Neuronal stem cell (in vitro differentiated cells): ENCODE results near the gene PGAP6.

Experiments used
- DNase-seq: peaks from one replicate; pipeline ENCODE4 v3.0.0-alpha.2; 2013; ENCODE audit warnings: low spot score
- H2AFZ ChIP-seq: one replicate; pipeline ENCODE4 v1.6.1; 2013; ENCODE audit warnings: mild to moderate bottlenecking, low read length, inconsistent platforms
- H2AK5ac ChIP-seq: 2 replicates; pipeline ENCODE4 v1.6.1; 2013; ENCODE audit warnings: low read depth, mild to moderate bottlenecking, inconsistent platforms, low read length, moderate library complexity, mixed read lengths
- H2BK120ac ChIP-seq: 2 replicates; pipeline ENCODE4 v1.6.1; 2013; ENCODE audit warnings: low read depth, mild to moderate bottlenecking, inconsistent platforms, low read length, moderate library complexity, mixed read lengths
- H2BK12ac ChIP-seq: one replicate; pipeline ENCODE4 v1.6.1; 2013; ENCODE audit warnings: low read length, inconsistent platforms
- H2BK15ac ChIP-seq: 2 replicates; pipeline ENCODE4 v1.6.1; 2013; ENCODE audit warnings: mild to moderate bottlenecking, low read length, inconsistent platforms, mixed read lengths
- H2BK5ac ChIP-seq: one replicate; pipeline ENCODE4 v1.6.1; 2013; ENCODE audit warnings: inconsistent platforms, mild to moderate bottlenecking, low read length, moderate library complexity
- H3K14ac ChIP-seq: one replicate; pipeline ENCODE4 v1.6.1; 2013; ENCODE audit warnings: low read length, inconsistent platforms
- H3K18ac ChIP-seq: 2 replicates; pipeline ENCODE4 v1.6.1; 2013; ENCODE audit warnings: low read length, inconsistent platforms
- H3K23ac ChIP-seq: 2 replicates; pipeline ENCODE4 v1.6.1; 2013; ENCODE audit warnings: low read depth, mild to moderate bottlenecking, mixed read lengths, low read length, inconsistent platforms; ENCODE audit not compliant: poor library complexity
- H3K27ac ChIP-seq: replicated peaks from 3 replicates; pipeline ENCODE4 v1.5.1; 2013; ENCODE audit warnings: low read length, inconsistent platforms
- H3K27me3 ChIP-seq, 3 experiments: 2 replicates each; pipeline ENCODE4 v1.6.1; 2013; ENCODE audit warnings: low read length in 3 of 3, mild to moderate bottlenecking in 2 of 3, inconsistent platforms in 1 of 3, low read depth in 1 of 3, mixed read lengths in 1 of 3, moderate library complexity in 1 of 3; ENCODE audit not compliant: control insufficient read depth in 3 of 3, insufficient read depth in 3 of 3
- H3K36me3 ChIP-seq, 2 donors: replicated peaks in 1 of 2; 2 replicates each; pipeline ENCODE4 v1.6.1; 2013; ENCODE audit warnings: low read length in 2 of 2; ENCODE audit not compliant: control insufficient read depth in 2 of 2, insufficient read depth in 2 of 2
- H3K4ac ChIP-seq: 2 replicates; pipeline ENCODE4 v1.6.1; 2013; ENCODE audit warnings: inconsistent platforms, mild to moderate bottlenecking, low read length, moderate library complexity
- H3K4me1 ChIP-seq, 2 donors: 1 replicate in 1 of 2; 2 replicates in 1 of 2; pipeline ENCODE4 v1.6.1; 2013; ENCODE audit warnings: low read length in 2 of 2, low read depth in 1 of 2; ENCODE audit not compliant: control insufficient read depth in 2 of 2, insufficient read depth in 1 of 2
- H3K4me2 ChIP-seq: one replicate; pipeline ENCODE4 v1.6.1; 2013; ENCODE audit warnings: mild to moderate bottlenecking, low read length, inconsistent platforms; ENCODE audit not compliant: insufficient read depth, poor library complexity, severe bottlenecking
- H3K4me3 ChIP-seq, 2 donors: 2 replicates each; pipeline ENCODE4 v1.5.1; 2013; ENCODE audit warnings: low read length in 2 of 2, mild to moderate bottlenecking in 2 of 2, inconsistent platforms in 1 of 2, moderate library complexity in 1 of 2
- H3K79me1 ChIP-seq: one replicate; pipeline ENCODE4 v1.6.1; 2013; ENCODE audit warnings: low read depth, mild to moderate bottlenecking, inconsistent platforms, low read length, moderate library complexity
- H3K9ac ChIP-seq: one replicate; pipeline ENCODE4 v1.6.1; 2013; ENCODE audit warnings: mild to moderate bottlenecking, low read depth, low read length, inconsistent platforms; ENCODE audit not compliant: poor library complexity
- H3K9me3 ChIP-seq, 2 donors: replicated peaks in 1 of 2; 2 replicates each; pipeline versions ENCODE3 to v1.6.1; 2013; ENCODE audit warnings: low read length in 2 of 2, mild to moderate bottlenecking in 2 of 2, inconsistent platforms in 1 of 2, low read depth in 1 of 2, mixed read lengths in 1 of 2, moderate library complexity in 1 of 2; ENCODE audit not compliant: control insufficient read depth in 2 of 2, insufficient read depth in 1 of 2
- H4K8ac ChIP-seq: one replicate; pipeline ENCODE4 v1.6.1; 2013; ENCODE audit warnings: low read depth, mild to moderate bottlenecking, inconsistent platforms, low read length, moderate library complexity
- H4K91ac ChIP-seq: one replicate; pipeline ENCODE4 v1.6.1; 2013; ENCODE audit warnings: low read length, low read depth, mild to moderate bottlenecking, inconsistent platforms; ENCODE audit not compliant: poor library complexity
- WGBS, 2 donors: extraction: QIAGEN DNeasy Blood & Tissue Kit; methylation state at CpG; one replicate each; pipeline ENCODE4 v1.1.7; 2013; ENCODE audit warnings: missing lambda C conversion rate in 2 of 2, mixed read lengths in 1 of 2; ENCODE audit not compliant: insufficient read length in 2 of 2, insufficient replicate concordance in 1 of 2; ENCODE audit errors: extremely low coverage in 2 of 2; 5-methylcytosine and 5-hydroxymethylcytosine counted together

Gene PGAP6

DNA sequence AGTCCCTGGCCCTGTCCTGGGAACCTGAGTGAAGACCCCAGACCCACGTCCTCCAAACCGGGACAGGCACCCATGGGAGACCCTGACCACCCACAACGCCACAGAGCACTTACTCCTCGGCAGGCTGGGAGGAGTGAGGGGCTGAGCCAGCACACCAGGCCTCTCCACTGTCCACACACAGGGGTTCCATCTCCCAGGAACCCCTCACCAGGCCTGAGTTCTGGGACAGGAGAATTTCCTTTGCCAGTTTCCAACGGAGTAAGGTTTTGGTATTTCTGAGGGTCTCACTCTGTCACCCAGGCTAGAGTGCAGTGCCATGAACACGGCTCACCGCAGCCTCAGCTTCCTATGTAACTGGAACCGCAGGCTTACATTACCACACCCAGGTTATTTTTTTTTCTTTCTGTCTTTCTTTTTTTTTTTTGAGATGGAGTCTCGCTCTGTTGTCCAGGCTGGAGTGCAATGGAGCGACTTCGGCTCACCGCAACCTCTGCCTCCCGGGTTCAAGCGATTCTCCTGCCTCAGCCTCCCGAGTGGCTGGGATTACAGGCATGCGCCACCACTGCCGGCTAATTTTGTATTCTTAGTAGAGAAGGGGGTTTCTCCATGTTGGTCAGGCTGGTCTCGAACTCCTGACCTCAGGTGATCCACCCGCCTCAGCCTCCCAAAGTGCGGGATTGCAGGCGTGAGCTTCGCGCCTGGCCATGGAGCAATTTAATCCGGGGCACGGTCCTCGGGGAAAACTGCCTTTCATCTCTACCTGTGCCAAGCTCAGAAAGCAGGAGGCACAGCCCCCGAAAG lies 1.6 kb downstream of the PGAP6 start:
- Histone ChIP-seq H3K36me3 (peaks cover 9 to 23% of the 10 kb centered on the region in 2 donors), H3K9me3 (no peaks in the 10 kb centered on the region), H3K23ac (no peak overlapping the region), H2AK5ac (peak overlapping the region; percentile 75), H3K14ac (no peak overlapping the region), H2BK12ac (no peak overlapping the region), H3K9ac (no peak overlapping the region), H3K4me3 (peak overlapping the region; percentile 32 to 78), H2BK120ac (no peak overlapping the region), H3K4ac (no peak overlapping the region), H3K4me2 (peak overlapping the region; percentile 89), H2BK5ac (no peak overlapping the region), H3K4me1 (peaks cover 20 to 21% of the 10 kb centered on the region in 2 donors), H3K27ac (no peak overlapping the region), H3K79me1 (peaks cover 13% of the 10 kb centered on the region), H3K18ac (no peak overlapping the region), H2AFZ (no peak overlapping the region), H4K91ac (no peak overlapping the region), H2BK15ac (no peak overlapping the region), H3K27me3 (peaks cover 0 to 19% (median 7%) of the 10 kb centered on the region in 3 experiments), H4K8ac (no peak overlapping the region)
- no CpG with 5 or more reads among the region's 27 CpGs for WGBS, 2 donors
- no peak for DNase-seq

DNA sequence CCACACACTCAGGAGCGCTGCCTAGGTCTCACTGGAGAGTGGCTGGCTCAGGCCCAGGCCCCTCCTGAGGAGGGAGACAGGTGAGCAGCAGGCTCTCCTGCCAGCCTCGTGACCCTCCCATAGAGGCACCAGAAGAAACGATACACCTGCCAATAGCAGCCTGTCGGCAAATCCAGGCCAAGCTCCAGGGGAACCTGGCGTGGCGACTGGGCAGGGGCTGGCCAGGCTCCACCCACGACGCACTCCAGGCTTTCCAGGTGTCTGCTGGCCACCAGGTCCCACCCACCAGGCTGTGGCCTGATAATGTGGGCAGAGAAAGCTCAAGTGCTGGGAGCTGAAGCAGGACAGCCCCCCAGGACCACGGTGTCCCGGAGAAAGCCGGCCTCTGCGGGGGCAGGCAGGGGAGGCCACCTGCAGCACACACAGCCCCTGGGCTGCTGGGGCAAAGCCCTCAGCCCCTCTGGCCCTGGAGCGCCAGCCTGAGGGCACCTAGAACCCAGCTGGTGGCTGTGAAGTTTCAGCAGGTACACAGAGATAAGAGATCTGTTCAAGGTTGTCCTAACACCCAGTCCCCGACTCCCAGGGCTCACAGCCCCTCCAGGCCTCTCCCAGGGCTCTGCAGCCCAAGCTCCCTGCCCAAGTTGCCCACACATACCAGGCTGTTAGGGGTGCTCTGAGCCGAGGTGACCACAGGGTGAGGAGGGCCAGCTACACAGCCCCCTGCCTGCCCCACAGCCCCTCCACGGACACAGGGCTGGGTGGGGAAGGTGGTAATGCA lies 2.4 kb downstream of the PGAP6 start:
- H2AFZ ChIP-seq = no peak overlapping the region
- H2AK5ac ChIP-seq = peak overlapping the region; percentile 75
- H3K9ac ChIP-seq = peak overlapping the region; percentile 50
- peaks cover 0 to 19% (median 7%) of the 10 kb centered on the region in 3 experiments for H3K27me3 ChIP-seq
- H3K9me3 ChIP-seq = no peaks in the 10 kb centered on the region
- peak overlapping the region; percentile 2 to 32 for H3K4me3 ChIP-seq
- no peak overlapping the region for H2BK120ac ChIP-seq
- H3K23ac ChIP-seq = peak overlapping the region; percentile 65
- H4K8ac ChIP-seq = no peak overlapping the region
- peaks cover 15 to 31% of the 10 kb centered on the region in 2 donors for H3K36me3 ChIP-seq
- H4K91ac ChIP-seq = no peak overlapping the region
- no peak overlapping the region for H2BK5ac ChIP-seq
- H3K79me1 ChIP-seq = peaks cover 13% of the 10 kb centered on the region
- no peak overlapping the region for H3K27ac ChIP-seq
- H3K14ac ChIP-seq = peak overlapping the region; percentile 47
- peak overlapping the region; percentile 13 for H3K18ac ChIP-seq
- no peak for DNase-seq
- no CpG with 5 or more reads among the region's 16 CpGs for WGBS, 2 donors
- no peak overlapping the region for H3K4me2 ChIP-seq
- H3K4ac ChIP-seq = no peak overlapping the region
- H3K4me1 ChIP-seq = peaks cover 20 to 21% of the 10 kb centered on the region in 2 donors
- H2BK15ac ChIP-seq = peak overlapping the region; percentile 75
- H2BK12ac ChIP-seq = no peak overlapping the region

GRCh38 chr16:378821-379182 lies 3.0 kb downstream of the PGAP6 start:
- Histone ChIP-seq H2BK5ac (no peak overlapping the region), H2BK120ac (no peak overlapping the region), H3K27ac (no peak overlapping the region), H3K79me1 (peaks cover 16% of the 10 kb centered on the region), H2BK12ac (no peak overlapping the region), H2BK15ac (peak overlapping the region; percentile 75), H3K4me2 (no peak overlapping the region), H3K9ac (no peak overlapping the region), H3K27me3 (peaks cover 0 to 16% (median 7%) of the 10 kb centered on the region in 3 experiments), H3K18ac (no peak overlapping the region), H3K23ac (peak overlapping the region; percentile 65), H3K9me3 (no peaks in the 10 kb centered on the region), H4K8ac (no peak overlapping the region), H2AK5ac (peak overlapping the region; percentile 75), H3K4me3 (no peak overlapping the region), H4K91ac (no peak overlapping the region), H3K14ac (peak overlapping the region; percentile 47), H3K36me3 (peaks cover 20 to 37% of the 10 kb centered on the region in 2 donors), H2AFZ (no peak overlapping the region), H3K4ac (no peak overlapping the region), H3K4me1 (peaks cover 15 to 17% of the 10 kb centered on the region in 2 donors)
- no CpG with 5 or more reads among the region's 14 CpGs for WGBS, 2 donors
- DNase-seq = no peak
